CD1c-positive myeloid dendritic cell (primary cell): ENCODE data around the gene ATXN7L1.

Experiments
- DNase-seq: peaks from one replicate; pipeline ENCODE4 v3.0.0-alpha.2; 2016; ENCODE audit errors: extremely low spot score

Gene ATXN7L1

DNA sequence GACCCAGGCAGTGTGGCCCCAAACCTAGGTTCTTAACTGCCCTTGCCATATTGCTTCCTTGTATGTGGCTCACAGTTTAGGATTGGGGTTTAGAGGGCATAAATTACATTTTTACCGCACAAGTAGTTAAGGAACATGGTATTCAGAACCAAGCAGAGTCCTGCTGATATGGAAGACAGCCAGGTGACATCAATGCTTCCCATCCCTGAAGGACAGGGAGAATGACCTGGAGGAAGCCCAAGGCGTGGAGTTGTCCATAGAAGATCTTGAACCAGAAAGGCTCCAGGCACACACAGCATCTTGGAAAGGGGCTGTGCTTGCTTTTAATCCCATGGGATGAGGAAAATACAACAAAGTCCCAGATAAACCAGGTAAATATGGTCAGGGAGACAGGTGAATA lies 48.3 kb downstream of the ATXN7L1 start:
- no peak for DNase-seq

DNA sequence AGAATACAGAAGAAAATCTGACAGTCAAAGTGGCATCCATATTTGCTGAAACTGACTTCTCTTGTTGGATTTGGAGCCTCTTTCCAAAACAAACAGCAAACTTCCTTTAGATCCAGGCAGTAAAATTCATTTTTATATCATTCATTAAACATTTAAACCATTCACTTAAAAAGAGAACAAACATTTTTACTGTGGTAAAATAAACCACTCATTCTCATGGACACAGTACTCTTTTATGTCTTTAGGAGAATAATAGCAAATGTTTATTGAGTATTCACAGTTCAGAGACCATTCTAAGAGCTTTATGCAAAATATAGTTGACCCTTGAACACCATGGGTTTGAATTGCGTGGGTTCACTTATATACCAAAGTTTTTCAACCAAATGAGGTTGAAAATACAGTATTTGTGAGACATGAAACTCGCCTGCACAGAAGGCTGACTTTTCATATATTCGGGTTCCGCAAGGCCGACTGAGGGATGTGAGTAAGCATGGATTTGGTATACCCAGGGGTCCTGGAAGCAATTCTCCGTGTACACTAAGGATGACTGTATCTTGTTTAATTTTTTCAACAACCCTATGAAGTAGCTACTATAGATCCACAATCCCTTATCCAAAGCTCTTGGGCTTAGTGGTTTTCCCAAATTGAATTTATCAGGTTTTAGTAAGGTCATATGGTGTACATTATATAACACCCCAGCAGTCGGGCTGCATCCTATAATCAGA lies 49.1 kb downstream of the ATXN7L1 start:
- DNase-seq, result no peak

DNA sequence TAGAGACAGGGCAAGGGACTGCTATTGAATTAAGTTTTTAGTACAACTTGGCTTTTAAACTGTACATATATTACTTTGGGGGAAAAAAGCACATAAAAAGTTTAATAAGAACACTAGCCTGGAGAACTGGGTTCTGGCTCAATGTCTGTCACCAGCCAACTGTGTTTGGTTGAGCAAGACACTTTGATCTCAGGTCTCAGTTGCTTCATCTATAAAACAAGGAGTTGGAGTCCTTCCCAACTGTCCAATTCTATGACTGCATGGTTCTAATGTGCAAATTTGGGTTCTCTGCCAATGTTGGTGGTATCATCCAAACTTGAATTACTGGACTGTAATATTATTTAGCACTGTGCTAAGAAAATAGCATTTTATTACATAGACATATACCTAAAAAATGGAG lies 50.3 kb downstream of the ATXN7L1 start:
- DNase-seq, result no peak

- no peak for DNase-seq
These were observed 51.0 kb downstream of the ATXN7L1 start for GRCh38 chr7:105825371-105825770.

GRCh38 chr7:105822806-105823205 lies 53.6 kb downstream of the ATXN7L1 start:
- DNase-seq, result no peak

DNA sequence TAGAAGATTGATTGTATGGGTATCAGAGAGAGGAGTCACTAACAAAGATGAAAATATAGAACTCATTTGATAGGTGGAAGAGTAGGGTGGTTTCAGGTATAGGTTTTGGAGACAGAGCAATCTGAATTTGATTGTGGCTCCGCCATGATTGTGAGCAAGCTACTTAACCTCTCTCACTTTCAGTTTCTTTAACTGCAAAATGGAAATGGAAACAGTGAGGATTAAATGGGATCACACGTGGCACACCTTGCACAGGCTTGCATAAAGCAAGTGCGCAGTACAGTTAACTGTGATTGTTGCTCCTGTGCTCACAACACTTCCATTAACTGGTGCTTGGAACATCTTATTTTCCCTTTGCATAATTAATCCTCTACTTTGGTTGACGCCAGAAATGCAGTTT lies 54.9 kb downstream of the ATXN7L1 start:
- no peak for DNase-seq

DNA sequence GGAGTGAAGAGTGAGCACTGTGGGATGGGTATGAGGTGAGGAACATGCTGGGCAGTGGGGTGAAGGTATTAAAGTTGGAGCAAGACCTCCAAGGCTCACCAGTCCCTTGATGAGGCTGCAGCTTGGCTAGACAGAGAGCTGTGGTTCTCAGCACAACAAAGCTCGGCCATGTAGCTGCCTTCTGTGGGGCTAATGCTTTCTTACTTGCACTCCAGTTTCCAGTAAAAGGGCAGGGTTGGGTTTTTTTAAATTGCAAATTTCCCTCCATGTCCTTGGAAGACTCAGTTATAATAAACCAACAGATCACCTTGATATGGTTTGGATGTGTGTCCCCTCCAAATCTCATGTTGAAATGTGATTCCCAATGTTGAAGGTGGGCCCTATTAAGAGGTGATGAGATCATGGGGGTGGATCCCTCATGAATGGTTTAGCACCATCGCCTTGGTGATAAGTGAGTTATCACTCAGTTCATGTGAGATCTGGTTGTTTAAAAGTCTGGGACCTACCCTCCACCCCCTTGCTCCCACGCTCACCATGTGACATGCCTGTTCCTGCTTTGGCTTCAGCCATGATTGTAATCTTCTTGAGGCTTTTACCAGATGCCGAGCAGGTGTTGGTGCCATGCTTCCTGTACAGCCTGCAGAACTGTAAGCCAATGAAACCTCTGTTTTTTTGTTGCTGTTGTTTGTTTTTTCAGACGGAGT lies 55.9 kb downstream of the ATXN7L1 start:
- DNase-seq, result no peak

DNA sequence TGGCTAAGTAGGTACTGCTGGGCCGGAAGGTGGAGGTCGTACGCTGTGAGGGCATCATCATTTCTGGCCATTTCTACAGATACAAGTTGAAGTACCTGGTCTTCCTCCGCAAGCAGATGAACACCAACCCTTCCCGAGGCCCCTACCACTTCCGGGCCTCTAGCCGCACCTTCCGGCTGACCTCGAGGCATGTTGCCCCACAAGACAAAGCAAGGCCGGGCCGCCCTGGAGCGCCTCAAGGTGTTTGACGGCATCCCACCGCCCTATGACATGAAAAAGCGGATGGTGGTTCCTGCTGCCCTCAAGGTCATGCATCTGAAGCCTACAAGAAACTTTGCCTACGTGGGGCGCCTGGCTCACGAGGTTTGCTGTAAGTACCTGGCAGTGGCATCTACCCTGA lies 56.8 kb downstream of the ATXN7L1 start:
- no peak for DNase-seq

- no peak for DNase-seq
These were observed 59.3 kb downstream of the ATXN7L1 start for GRCh38 chr7:105816954-105817615.

GRCh38 chr7:105816266-105816843 lies 60.0 kb downstream of the ATXN7L1 start:
- peak; percentile 34 for DNase-seq

GRCh38 chr7:105815576-105815975 lies 60.8 kb downstream of the ATXN7L1 start:
- DNase-seq, result no peak

DNA sequence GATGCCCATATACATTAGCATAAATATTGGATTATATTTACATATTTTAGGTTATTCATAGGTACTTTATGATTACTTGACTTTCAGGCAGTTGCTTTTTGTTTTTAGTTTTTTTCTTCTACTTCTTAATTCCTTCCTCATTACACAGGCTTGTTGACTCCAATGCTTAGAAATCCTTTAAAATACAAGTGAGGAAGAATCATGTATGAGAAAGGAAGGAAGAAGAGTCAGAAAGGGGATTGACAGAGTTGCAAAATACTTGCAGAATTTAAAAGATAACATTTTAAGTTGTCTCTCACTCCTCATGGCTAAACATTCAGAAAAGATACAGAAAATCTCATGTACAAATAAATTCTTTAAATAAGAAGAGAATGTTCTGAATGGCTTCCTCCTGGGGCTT lies 61.9 kb downstream of the ATXN7L1 start:
- no peak for DNase-seq

- no peak for DNase-seq
These were observed 65.1 kb downstream of the ATXN7L1 start for GRCh38 chr7:105811189-105811847.

DNA sequence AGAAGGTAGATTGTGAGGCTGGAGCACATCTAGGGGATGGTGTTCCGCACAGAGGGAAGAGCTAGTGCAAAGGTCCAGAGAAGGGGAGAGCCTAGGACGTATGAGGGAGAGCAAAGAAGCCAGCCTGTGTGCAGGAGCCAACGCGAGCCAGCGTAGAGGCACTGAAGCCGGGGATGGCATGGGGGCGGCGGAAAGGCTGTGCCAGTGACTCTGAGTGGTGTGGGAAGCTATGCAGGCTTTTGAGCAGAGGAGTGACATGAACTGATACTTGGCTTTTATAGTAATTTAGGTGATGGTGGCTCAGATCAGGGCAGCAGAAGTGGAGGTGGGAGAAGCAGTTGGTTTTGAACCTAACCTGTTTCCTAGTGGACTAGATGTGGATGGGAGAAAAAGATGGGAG lies 65.8 kb downstream of the ATXN7L1 start:
- no peak for DNase-seq

DNA sequence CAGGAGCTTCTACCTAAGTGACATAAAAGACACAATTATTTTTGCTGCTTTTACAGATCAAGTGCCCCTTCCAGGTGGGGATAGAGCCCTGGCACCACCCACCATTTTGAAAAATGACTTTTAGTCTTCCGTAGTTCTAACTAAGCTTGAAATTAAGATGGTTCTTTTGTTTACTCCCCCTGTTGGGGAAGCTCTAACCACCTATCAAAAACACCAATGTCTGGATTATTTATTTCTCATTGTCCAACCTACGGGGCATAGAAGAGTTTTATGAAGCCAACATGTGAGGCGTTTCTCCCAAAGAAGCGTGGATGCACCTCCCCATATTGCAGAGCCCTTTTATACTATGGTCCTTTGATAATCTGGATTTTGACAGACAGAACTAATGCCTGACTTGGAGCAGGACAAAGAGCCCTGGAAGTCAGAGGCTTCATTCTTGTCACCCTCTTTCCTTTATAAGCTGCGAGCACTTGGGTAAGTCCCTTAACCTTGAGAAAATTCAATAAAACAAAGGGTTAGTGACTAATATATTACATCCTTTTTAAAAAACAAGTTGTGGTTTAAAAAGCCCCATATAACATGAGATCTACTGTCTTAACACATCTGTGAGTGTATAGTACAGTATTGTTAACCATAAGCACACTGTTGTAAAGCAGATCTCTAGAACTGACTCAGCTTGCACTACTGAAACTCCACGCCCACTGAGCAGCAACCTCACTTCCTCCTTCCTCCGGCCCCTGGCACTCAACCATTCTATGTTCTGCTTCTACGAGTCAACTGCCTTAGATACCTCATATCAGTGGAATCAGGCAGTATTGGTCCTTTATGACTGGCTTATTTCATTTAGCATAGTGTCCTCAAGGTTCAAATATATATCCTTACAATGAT lies 67.5 kb downstream of the ATXN7L1 start:
- peak; percentile 96 for DNase-seq

DNA sequence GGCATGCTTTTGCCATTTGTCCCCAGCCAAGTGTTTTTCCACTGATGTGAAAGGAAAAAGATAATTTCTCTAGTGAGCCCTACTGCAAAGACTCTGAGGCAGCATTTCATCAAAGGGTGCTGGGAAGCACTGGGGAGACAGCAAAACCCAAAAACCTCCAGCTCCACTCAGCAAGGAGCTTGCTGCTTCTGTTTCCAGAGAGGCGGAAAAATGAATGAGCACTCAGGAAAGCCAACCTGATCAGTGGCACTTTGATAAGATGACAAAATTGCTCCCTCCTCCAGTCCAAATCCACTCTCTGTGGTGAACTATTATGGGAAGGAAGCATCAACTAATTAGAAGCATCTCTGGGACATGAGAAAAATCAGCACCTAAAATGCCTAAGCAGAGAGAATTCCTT lies 68.2 kb downstream of the ATXN7L1 start:
- DNase-seq, result no peak

GRCh38 chr7:105807448-105807762 lies 69.0 kb downstream of the ATXN7L1 start:
- no peak for DNase-seq

- peak; percentile 79 for DNase-seq
These were observed 69.6 kb downstream of the ATXN7L1 start for GRCh38 chr7:105806592-105807447.

- DNase-seq, result no peak
These were observed 70.9 kb downstream of the ATXN7L1 start for GRCh38 chr7:105805447-105806019.

DNA sequence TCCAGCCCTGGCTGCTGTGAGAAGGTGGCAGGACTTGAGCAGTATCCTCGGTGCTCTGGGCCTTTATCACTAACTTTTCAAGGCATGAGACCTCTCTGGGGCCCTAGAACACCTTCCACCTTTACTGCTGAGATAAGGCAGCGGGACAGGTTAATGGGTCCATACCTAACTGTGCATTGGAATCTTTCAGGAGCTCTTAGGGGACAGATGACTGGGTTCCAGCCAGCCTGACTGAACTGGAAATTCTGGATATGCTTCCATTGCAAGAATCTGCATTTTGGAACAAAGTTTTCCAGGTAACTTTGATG lies 73.0 kb downstream of the ATXN7L1 start:
- DNase-seq, result no peak
